ENCODE measurements around the gene NAALADL2. TPM values are rescaled to one million over a fixed set of nuclear protein-coding genes. Genes with fewer than 3 reads are reported as not detected.

NAALADL2 gene
- total RNA-seq, 1 donor from 2014 or later: 36.9 TPM

DNA sequence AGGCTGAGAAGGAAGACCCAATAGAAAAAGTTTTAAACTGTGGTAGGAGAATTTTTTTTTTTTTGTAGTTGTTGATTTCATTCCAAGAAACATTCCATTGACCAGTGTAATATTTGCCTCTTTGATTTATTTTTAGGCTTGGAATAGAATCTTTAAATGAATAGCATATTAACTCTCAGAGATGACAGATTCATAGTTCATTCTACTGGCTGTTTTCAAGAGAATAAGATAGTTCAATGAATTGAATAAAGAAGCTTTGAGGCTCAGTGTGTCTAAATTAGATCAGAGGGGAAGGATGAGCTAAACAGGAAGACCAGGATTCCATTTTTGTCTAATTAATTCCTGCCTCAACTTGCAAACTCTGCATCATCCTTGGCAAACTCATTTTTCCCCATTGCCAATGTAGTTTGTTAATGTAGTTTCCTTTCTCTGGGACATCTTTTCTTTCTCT, 98.4 kb downstream of the NAALADL2 start:
- no peak for DNase-seq (ENCODE audit: low spot score)
- intact Hi-C loops (cut with DNase I): no loop called here

DNA sequence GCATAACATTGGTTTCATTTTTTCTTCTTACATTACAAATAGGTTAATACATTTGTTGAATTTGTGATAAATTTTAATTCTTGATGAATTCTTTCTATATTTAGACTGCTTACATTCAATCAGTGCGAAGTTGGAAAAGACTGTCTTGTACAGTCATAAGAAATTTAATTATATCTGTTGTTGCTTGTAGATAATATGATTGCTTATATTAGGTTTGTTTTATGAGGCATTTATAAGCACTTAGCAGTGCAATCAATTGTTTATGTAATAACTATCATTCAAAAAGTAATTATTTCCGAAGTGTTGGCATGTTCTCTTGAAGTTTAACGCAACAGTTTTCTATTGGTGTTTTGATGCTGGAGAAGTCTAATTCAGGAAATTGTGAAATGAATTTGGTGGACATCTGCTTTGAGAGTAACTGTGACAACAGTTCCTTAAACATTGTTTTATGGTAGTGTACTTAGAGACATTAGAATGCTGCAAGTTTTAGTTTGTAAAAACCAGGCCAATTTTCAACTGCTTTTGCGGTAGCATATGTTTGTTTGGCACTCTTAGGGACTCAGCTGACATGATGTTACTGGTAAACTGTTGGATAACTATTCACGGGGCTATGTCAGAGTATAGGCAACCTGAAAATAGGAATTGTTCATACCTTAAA, 99.7 kb downstream of the NAALADL2 start:
- intact Hi-C loops (cut with DNase I): no loop called here
- no peak for ATAC-seq
- no peak for DNase-seq (ENCODE audit: low spot score)

More for the DNA sequence above, 98.4 kb downstream of the NAALADL2 start:
- ATAC-seq: no peak

DNA sequence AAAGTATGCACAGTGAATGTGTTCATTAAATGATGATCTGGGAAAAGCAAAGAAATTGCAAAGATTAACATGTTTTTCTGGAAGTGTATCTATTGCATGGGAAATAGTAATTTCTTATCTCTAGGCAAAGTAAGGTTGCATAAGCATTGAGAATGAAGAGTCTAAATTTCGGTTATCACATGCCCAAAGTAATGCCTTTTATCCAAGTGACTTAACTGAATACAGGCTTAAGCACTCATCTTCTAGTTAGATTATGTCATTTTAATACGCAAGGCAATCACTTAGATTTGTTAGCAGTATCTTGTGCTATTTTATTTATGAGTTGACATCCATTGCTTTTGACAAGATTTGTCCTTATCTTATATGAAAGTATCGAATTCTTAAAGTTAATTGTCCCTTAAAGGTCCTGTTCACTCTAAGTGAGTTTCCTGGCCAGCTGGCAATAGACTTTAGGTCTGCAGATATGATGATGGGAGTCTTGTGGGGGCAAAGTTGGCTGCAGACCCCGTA, 100.5 kb downstream of the NAALADL2 start:
- intact Hi-C loops (cut with DNase I): no loop called here
- no peak for DNase-seq (ENCODE audit: low spot score)
- no peak for ATAC-seq

DNA sequence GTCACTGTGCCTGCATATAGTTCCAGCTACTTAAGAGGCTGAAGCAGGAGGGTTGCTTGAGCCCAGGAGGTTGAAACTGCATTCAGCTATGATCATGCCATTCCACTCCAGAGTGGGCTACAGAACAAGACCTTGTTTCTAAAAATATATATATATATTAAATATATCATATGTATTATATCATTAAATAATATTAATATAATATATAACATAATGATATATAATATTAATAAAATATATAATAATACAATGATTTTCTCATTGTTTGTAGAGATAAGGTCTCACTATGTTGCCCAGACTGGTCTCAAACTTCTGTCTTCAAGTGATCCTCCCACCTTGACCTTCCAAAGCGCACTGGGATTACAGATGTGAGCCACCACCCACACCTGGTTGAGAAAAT, 101.8 kb downstream of the NAALADL2 start:
- DNase-seq (ENCODE audit: low spot score) (no peak), ATAC-seq (no peak)

DNA sequence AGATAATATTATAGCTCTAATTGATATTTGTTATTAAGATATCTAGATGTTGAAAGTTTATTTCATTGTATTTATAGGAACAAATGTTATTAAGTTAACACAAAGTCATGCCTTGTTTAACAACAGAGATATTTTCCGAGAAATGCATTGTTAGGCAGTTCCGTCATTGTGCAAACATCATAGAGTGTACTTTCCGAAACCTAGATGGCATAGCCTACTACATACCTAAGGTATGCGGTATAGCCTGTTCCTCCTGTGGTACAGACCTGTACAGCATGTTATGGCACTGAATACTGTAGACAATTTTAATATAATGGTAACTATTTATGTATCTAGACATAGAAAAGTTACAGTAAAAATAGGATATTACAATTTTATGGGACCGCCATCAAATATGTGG, 114.3 kb downstream of the NAALADL2 start:
- intact Hi-C loops (cut with DNase I): no loop called here
- ATAC-seq: no peak
- no peak for DNase-seq (ENCODE audit: low spot score)

More for the DNA sequence above, 101.8 kb downstream of the NAALADL2 start:
- intact Hi-C loops (cut with DNase I): no loop called here

DNA sequence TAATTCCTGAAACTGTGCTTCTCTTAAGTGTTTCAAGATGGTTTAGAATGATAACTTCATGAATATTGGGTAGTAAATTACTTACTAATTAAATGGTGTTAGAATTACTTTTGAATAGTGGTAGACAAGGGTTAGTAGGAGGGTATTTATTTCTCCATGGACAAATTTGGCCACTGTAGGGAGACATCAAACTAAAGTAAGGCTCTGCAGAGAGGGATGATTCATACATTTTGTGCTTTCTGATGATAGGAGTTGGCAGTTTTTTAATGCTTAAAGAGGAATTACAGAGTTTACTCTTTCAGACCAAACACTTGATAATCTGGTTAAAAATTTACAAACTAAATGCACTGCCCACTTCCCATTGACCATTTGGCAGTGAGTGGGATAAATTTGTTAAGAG, 127.6 kb downstream of the NAALADL2 start:
- no peak for DNase-seq (ENCODE audit: low spot score)
- no peak for ATAC-seq
- intact Hi-C loops (cut with DNase I): no loop called here

DNA sequence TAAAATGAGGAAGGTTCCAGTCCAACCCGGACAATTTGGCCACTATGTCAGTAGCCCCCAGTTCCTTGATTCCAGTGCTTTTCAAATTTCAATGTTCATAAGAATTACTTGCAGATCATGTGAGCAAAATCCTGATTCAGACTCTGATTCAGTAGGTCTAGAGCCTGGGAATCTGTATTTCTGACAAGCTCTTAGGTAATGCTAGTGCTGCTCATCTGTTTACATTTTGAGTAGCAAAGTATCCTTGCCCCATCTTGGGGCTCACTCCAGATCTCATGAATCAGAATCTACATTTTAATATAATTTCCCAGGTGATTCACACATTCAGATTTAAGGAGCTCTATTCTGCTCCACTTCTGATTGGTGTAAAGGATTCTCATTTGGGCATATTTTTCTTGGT, 142.0 kb downstream of the NAALADL2 start:
- DNase-seq (ENCODE audit: low spot score) (no peak), ATAC-seq (no peak)
- intact Hi-C loops (cut with DNase I): no loop called here

DNA sequence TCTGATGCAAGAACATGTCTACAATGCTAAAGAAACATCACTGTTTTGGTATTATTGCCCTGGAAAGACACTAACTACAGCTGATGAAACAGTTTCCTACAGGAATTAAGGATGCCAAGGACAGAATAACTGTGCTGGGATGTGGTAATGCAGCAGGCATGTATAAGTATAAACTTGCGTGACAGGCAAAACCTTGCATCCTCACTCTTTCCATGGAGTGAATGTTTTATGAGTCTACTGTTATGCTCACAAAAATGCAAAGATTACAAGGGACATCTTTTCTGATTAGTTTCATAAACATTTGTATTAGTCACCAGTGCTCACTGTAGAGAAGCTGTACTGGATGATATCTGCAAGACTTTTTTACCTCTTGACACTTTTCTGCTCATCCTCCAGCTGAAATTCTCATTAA, 143.6 kb downstream of the NAALADL2 start:
- no peak for DNase-seq (ENCODE audit: low spot score)
- no peak for ATAC-seq
- intact Hi-C loops (cut with DNase I): no loop called here

DNA sequence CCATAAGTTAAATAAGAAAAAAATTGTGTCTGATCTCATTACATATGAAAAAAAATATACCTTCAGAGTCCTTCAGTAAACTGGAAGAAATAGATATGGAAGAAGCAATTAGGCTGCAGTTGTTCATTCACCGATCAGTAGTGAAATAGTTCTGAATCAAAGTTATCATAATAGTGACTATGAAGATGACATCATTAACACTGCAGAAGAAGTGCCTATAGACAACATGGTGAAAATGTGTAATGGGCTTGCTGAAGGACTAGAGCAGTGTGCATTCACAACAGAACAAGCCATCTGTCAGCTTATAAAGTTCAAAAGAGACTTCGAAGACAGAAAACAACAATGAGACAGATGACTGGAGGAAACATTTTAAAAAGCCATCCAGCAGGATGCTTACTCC, 144.5 kb downstream of the NAALADL2 start:
- intact Hi-C loops (cut with DNase I): no loop called here
- DNase-seq (ENCODE audit: low spot score): no peak
- ATAC-seq: no peak

DNA sequence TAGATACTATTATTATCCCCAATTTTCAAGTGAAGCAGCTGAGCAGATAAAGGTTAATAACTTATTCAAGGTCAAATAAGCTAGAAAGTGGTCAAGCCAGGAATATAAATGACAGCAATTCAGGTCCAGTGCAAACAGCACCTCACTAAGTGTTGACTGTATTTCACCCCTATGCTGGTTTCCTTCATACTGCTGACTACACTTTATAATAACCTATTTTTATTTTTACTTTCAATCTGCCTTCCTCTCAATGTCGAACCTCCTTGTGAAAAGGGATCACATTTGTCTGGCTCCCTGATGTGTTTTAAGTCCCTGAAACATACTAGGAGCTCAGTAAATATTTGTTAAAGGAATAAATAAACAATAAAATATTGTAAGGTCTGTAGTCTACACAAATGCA, 146.1 kb downstream of the NAALADL2 start:
- intact Hi-C loops (cut with DNase I): no loop called here
- no peak for ATAC-seq

DNA sequence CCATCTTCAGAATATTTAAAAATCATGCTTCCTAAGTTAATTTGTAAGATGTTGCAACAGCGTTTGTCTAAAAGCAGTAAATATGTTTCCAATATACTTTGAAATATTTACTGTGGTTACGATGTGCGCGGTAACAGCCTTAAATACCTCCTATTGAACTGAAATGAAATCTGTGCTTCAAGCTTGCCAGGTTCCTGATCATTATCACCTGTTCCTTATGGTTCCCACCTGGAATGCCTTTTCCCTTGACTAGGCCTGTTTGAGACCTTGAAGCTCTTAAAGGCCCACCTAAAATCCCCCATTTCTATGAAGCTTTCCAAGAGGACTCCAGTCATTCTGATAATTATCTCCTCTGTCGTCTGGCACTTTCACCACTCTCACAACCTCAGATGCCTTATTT, 146.7 kb downstream of the NAALADL2 start:
- DNase-seq (ENCODE audit: low spot score) (no peak), ATAC-seq (no peak)
- intact Hi-C loops (cut with DNase I): no loop called here

More for the DNA sequence above, 146.1 kb downstream of the NAALADL2 start:
- no peak for DNase-seq (ENCODE audit: low spot score)

DNA sequence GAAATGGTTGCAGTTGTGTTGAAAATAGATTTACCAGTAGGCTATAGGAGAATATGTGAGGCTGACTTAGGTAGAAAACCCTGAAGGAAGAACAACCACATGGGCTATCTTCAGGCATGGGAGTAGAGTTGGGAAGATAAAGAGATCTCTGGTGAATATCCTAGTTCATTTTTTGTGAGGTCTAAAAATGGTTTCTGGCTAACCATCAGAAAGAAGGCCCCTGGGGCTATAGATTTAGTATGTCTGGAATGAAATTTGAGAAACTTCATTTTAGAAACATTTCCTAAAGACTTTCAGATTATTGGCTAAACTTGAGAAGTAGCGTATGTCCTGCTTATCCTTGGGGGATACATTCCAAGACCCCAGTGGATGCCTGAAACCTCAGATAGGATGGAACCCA, 148.2 kb downstream of the NAALADL2 start:
- no peak for ATAC-seq
- intact Hi-C loops (cut with DNase I): no loop called here
- no peak for DNase-seq (ENCODE audit: low spot score)

DNA sequence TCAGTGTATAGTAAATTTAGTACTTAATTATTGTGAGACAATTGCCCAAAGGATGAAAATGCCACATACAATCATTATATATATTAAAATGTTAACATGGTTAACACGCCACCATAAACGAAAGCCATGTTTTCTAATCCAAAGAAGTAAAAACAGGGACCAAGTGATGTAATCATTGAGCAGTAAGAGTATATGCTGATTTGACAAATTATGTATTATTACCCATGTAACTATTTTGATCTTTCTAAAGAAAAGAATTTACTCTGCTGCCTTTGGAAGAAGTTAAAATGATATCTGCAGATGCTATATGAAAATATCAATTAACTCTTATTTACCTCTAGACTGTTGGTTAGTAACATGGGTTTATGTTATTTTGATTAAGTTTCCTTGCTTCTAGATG, 150.2 kb downstream of the NAALADL2 start:
- DNase-seq (ENCODE audit: low spot score) (no peak), ATAC-seq (no peak)
- intact Hi-C loops (cut with DNase I): no loop called here

DNA sequence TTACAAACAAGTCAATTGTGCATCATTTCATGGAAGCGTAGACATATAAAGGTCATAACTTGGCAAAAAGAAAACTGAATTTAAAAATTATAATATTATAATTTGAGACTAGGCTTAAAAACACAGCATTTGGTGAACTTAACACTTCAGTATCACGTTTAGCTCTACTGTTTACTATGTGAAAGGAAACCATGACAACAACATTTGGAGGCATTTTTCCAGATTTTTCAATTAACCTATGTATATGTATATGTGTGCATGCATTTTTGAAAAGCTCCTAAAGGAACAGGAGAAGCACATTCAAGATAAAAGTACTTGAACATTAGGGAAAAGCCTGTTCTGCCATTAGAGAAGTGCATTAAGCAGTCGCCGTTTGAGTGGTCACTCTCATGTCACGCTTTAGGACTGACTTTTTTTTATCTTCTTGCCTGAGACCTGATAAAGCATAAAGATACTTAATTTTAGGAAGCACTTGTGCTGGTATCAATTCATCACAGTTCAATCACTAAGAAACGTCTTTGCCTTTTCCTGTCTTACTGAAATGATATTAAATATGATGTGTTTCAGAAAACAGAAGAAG, 156.0 kb downstream of the NAALADL2 start:
- DNase-seq (ENCODE audit: low spot score) (no peak), ATAC-seq (no peak)
- intact Hi-C loops (cut with DNase I): no loop called here

DNA sequence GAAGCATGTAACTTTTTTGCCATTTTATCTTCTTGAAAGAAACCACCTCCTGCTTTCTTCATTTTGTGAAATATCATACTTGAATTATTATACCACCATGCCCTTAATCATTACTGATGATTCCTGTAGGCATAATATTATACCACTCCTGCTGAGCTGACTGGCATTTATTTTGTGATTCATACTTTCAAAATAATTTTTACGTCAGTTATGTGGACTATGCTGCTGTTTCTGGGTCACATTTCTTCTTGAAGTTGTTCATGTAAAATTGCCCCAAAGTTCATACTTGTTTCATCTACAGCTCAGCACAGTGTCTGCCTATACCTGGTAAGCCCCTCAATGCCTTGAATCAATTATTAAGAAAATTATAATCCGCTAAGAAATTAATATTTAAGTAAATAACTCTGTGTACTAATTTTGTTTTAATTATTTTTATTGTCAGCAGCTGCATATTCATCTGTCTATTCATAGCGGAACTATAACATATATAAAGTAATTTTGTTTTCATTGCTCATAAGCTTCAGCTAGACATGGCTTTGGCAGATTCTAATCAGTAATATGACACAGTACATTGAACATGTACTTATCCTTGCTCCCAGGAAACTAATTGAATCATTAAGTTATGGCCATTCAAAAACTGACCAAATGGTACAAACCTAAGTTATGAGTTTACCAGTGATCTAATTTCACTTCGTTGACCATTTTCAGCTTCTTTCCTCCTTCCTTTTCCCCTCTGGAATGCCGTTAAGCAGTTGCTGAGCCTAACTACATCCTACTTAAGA, 160.0 kb downstream of the NAALADL2 start:
- intact Hi-C loops (cut with DNase I): no loop called here
- ATAC-seq: no peak
- DNase-seq (ENCODE audit: low spot score): no peak

DNA sequence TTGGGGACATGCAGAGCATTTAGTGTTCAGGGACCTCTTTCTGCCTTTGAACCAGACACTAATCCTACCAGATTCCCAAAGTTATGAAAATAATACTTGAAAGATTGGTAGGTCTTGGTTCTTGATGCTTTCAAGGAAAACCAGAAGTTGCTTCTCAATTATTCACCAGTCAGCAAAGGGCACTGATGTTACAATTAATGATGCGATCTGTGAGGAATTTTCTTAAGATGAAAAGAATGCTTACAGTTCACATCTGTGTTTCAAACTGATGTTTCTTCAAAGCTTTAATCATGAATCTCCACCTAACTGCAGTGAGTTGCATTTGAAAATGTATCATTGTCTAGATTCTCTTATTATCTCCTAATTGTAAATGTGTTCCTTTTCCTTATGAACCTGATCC, 161.0 kb downstream of the NAALADL2 start:
- DNase-seq (ENCODE audit: low spot score): no peak
- ATAC-seq: no peak
- intact Hi-C loops (cut with DNase I): no loop called here

DNA sequence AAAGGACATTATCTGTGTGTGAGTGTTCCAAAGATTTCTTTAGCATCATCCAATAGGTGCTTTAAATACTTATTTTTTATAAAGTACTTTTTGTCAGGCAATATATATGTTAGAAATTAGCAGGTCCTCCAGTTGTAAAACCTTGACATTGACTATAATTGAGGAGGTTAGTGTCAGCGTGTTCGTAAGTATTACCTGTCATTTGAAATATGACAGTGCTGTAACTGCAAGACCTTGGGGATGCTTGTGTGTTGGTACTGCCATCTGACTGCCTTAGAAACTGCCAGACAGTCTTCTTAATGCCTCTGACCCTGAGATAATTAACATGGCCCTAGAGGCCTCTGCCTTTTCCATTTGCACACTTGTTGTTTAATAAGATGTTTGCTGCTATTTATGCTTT, 170.7 kb downstream of the NAALADL2 start:
- intact Hi-C loops (cut with DNase I): no loop called here
- DNase-seq (ENCODE audit: low spot score) (no peak), ATAC-seq (no peak)

DNA sequence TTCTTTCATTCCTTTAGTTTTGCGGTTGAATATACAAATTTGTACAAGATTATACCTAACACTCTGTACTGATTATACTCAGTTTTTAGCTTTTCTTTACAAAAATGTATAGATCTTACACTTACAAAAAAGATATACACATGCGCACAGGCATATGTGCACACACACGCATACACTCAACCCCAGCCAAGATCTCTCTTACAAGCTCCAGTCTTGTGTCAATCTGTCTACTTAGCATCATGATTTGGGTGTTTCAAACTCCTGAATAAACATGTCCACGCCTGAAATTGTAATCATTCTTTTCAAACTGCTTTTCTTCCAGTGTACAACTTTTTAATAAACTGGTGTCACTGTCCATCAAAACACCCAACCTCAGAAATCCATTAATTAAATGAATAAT, 180.7 kb downstream of the NAALADL2 start:
- ATAC-seq: no peak
- DNase-seq (ENCODE audit: low spot score): no peak
- intact Hi-C loops (cut with DNase I): no loop called here

DNA sequence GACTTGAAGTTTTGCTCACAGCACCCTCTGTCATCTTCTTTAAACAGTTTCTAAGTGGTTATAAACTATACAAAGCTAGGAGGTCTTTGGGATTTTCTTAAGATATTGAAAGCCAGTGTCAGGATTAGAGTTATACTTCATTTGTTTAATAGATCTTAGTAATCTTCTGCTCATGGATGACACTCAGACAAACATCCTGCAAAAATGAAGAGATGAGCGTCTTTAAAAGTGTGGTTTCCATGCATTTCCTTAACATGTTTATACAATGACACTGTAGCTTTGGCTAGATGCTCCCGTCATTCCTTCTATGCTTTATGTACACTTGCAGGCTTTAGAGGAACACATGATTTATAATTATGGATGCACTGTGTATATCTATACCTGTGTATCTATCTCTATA, 182.2 kb downstream of the NAALADL2 start:
- intact Hi-C loops (cut with DNase I): no loop called here
- no peak for ATAC-seq
- DNase-seq (ENCODE audit: low spot score): no peak

DNA sequence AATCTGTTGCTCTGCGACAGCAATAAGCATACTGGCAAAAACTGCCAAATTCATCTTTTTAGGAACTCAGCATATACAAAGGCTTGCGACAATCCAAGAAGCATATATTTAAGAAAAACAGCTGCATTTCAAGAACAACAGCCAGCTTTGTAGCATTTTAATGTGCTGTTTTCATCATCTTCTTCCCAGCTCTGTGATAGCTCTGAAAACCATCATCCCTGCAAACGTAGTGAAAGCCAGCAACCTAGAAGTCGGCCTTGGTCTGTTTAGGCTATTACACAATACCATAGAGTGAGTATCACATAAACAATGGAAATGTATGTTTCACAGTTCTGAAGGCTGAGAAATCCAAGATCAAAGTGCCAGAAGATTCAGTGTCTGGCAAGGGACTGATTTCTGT, 187.5 kb downstream of the NAALADL2 start:
- ATAC-seq (no peak), DNase-seq (ENCODE audit: low spot score) (no peak)
- intact Hi-C loops (cut with DNase I): no loop called here
